GM19035 (cell line): ENCODE data around the gene KRTAP5-3.
A peak's percentile ranks its signal among the peaks of the same experiment; 100 is the strongest.
"Not testable (repeated sequence)": the region's sequence is repeated elsewhere in the genome, so short reads cannot be mapped to it uniquely, and the experiment has no call there.

ENCODE experiments used
- ATAC-seq: cut with Tn5 transposase; IDR thresholded peaks from one replicate; pipeline ENCODE4 v1.9.1; 2021; ENCODE audit not compliant: unreplicated experiment

The KRTAP5-3 gene

GRCh38 chr11:1584661-1585370, 23.4 kb downstream of the KRTAP5-3 start, which contains the start of gene KRTAP5-1:
Gene KRTAP5-1 (minus strand): TSS chr11:1585283. CDS start chr11:1585249, 34 bp downstream.
- ATAC-seq = not testable (repeated sequence)

GRCh38 chr11:1582909-1583308, 25.4 kb downstream of the KRTAP5-3 start:
- not testable (repeated sequence) for ATAC-seq

GRCh38 chr11:1581976-1582375, 26.3 kb downstream of the KRTAP5-3 start:
- no peak for ATAC-seq

GRCh38 chr11:1576825-1577224, 31.4 kb downstream of the KRTAP5-3 start:
- no peak for ATAC-seq

GRCh38 chr11:1575756-1576155, 32.5 kb downstream of the KRTAP5-3 start:
- ATAC-seq = not testable (repeated sequence)

- no peak for ATAC-seq
These were observed 33.4 kb downstream of the KRTAP5-3 start for GRCh38 chr11:1574933-1575242.

GRCh38 chr11:1574238-1574932, 33.9 kb downstream of the KRTAP5-3 start:
- ATAC-seq = peak; percentile 40

GRCh38 chr11:1573903-1574237, 34.4 kb downstream of the KRTAP5-3 start:
- ATAC-seq = no peak

GRCh38 chr11:1573077-1573902, 35.0 kb downstream of the KRTAP5-3 start:
- no peak for ATAC-seq

GRCh38 chr11:1572197-1573076, 35.8 kb downstream of the KRTAP5-3 start, which contains the start of gene DUSP8:
Gene DUSP8 (minus strand): TSS chr11:1572271. CDS start chr11:1565826, 6,445 bp downstream.
- peak; percentile 57 for ATAC-seq

- no peak for ATAC-seq
These were observed 36.5 kb downstream of the KRTAP5-3 start for GRCh38 chr11:1571760-1572196.

- no peak for ATAC-seq
These were observed 37.1 kb downstream of the KRTAP5-3 start for GRCh38 chr11:1570896-1571759.

GRCh38 chr11:1570531-1570895, 37.8 kb downstream of the KRTAP5-3 start:
- ATAC-seq = no peak

- ATAC-seq = no peak
These were observed 38.2 kb downstream of the KRTAP5-3 start for GRCh38 chr11:1570001-1570453.

- ATAC-seq = no peak
These were observed 38.9 kb downstream of the KRTAP5-3 start for GRCh38 chr11:1569251-1569780.

GRCh38 chr11:1568441-1568911, 39.8 kb downstream of the KRTAP5-3 start:
- ATAC-seq = no peak

- no peak for ATAC-seq
These were observed 40.6 kb downstream of the KRTAP5-3 start for GRCh38 chr11:1567721-1568100.

GRCh38 chr11:1567052-1567720, 41.1 kb downstream of the KRTAP5-3 start:
- ATAC-seq = no peak
